IMR-90 (cell line): Measurements from ENCODE around the gene ZC2HC1B.

Source experiments
- CEBPB ChIP-seq: IDR thresholded peaks from 2 replicates; pipeline ENCODE4 v1.6.1; 2012; ENCODE audit warnings: low read depth, low read length, improper control_type of control experiment
- CHD1 ChIP-seq: IDR thresholded peaks from 2 replicates; pipeline ENCODE4 v1.6.1; 2012; ENCODE audit warnings: low read depth, low read length, improper control_type of control experiment
- FOS ChIP-seq: fragments of 150-350 bp; IDR thresholded peaks from 2 replicates; pipeline ENCODE4 v1.6.1; 2016; ENCODE audit warnings: low read depth, low read length
- MAFK ChIP-seq: IDR thresholded peaks from 2 replicates; pipeline ENCODE4 v1.6.1; 2012; ENCODE audit warnings: low read depth, low read length, improper control_type of control experiment
- MXI1 ChIP-seq: IDR thresholded peaks from 2 replicates; pipeline ENCODE4 v1.6.1; 2012; ENCODE audit warnings: low read depth, mild to moderate bottlenecking, low read length, moderate library complexity, borderline replicate concordance
- POLR2A ChIP-seq: IDR thresholded peaks from 2 replicates; pipeline ENCODE4 v1.6.1; 2012; ENCODE audit warnings: mild to moderate bottlenecking, low read depth, low read length
- RAD21 ChIP-seq: IDR thresholded peaks from 2 replicates; pipeline ENCODE4 v1.6.1; 2012; ENCODE audit warnings: low read length, improper control_type of control experiment
- RCOR1 ChIP-seq: IDR thresholded peaks from 2 replicates; pipeline ENCODE4 v1.6.1; 2012; ENCODE audit warnings: mild to moderate bottlenecking, low read length, improper control_type of control experiment; ENCODE audit not compliant: insufficient replicate concordance
- RFX5 ChIP-seq: IDR thresholded peaks from 2 replicates; pipeline ENCODE4 v1.8.0; 2012; ENCODE audit warnings: low read depth, mild to moderate bottlenecking, low read length, moderate library complexity
- SMC3 ChIP-seq: fragments of 150-350 bp; IDR thresholded peaks from 2 replicates; pipeline ENCODE4 v1.6.1; 2016; ENCODE audit warnings: low read depth, mild to moderate bottlenecking, antibody characterized with exemption, low read length, moderate library complexity
- TF ChIP-seq, protein P1 (sequence below): fragments of 150-350 bp; IDR thresholded peaks from 2 replicates; pipeline ENCODE4 v1.6.1; 2016; ENCODE audit warnings: low read depth, mild to moderate bottlenecking, low read length, moderate library complexity, borderline replicate concordance
- TF ChIP-seq, protein P2 (sequence below): fragments of 150-350 bp; IDR thresholded peaks from 2 replicates; pipeline ENCODE4 v1.6.1; 2017; ENCODE audit warnings: mild to moderate bottlenecking, antibody characterized with exemption, low read length, low read depth
- TF ChIP-seq, protein P3 (sequence below): conservative IDR thresholded peaks from 2 replicates; pipeline ENCODE4 v1.5.1; 2012; ENCODE audit warnings: mild to moderate bottlenecking, low read depth, low read length, improper control_type of control experiment

DNA sequence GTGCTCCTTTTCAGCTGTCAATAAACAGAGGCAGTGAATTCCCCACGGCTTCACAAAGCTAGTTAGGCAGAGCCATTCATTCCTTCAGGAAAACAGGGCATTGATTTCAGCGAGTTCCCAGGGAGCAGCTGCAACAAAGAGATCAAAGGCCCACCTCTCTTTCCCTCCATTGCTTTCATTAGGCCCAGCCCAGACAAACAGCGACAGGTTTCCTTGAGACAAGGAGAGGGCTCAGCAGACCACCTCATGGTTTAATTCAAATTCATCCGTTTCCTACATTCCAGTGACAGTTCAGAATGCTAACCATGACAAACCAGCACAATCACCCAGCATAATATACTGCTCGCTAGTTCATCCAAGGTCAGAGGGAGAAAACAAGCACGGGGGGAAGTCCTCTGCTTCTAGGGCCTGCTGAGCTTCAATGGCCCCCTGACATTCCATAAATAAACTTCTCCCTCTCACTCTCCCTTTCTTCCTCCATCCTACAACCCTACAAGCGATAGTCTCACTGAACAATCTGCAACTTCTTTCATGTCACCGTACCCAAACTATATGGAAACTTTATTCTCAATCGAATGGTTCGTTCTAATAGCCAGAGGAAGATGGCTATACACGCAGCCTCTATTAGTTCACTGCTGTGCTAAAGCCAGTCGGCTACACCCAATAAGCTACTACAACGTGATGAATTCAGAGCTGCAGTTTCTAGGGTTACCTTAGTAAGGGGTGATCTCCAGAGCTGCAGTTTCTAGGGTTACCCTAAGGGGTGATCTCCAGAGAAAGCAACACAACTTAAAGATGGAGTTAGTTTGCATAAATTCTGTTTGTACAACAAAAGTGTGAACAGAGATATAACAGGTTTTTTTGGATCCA lies 109.1 kb downstream of the ZC2HC1B start:
- TF ChIP-seq POLR2A (no peak), CHD1 (no peak), RFX5 (no peak), SMC3 (no peak), MXI1 (no peak), RAD21 (no peak), FOS (no peak), CEBPB (no peak), RCOR1 (no peak), MAFK (no peak)
- TF ChIP-seq, protein P1, sequence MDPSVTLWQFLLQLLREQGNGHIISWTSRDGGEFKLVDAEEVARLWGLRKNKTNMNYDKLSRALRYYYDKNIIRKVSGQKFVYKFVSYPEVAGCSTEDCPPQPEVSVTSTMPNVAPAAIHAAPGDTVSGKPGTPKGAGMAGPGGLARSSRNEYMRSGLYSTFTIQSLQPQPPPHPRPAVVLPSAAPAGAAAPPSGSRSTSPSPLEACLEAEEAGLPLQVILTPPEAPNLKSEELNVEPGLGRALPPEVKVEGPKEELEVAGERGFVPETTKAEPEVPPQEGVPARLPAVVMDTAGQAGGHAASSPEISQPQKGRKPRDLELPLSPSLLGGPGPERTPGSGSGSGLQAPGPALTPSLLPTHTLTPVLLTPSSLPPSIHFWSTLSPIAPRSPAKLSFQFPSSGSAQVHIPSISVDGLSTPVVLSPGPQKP: no peak
- TF ChIP-seq, protein P2, sequence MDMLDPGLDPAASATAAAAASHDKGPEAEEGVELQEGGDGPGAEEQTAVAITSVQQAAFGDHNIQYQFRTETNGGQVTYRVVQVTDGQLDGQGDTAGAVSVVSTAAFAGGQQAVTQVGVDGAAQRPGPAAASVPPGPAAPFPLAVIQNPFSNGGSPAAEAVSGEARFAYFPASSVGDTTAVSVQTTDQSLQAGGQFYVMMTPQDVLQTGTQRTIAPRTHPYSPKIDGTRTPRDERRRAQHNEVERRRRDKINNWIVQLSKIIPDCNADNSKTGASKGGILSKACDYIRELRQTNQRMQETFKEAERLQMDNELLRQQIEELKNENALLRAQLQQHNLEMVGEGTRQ: no peak
- TF ChIP-seq, protein P3, sequence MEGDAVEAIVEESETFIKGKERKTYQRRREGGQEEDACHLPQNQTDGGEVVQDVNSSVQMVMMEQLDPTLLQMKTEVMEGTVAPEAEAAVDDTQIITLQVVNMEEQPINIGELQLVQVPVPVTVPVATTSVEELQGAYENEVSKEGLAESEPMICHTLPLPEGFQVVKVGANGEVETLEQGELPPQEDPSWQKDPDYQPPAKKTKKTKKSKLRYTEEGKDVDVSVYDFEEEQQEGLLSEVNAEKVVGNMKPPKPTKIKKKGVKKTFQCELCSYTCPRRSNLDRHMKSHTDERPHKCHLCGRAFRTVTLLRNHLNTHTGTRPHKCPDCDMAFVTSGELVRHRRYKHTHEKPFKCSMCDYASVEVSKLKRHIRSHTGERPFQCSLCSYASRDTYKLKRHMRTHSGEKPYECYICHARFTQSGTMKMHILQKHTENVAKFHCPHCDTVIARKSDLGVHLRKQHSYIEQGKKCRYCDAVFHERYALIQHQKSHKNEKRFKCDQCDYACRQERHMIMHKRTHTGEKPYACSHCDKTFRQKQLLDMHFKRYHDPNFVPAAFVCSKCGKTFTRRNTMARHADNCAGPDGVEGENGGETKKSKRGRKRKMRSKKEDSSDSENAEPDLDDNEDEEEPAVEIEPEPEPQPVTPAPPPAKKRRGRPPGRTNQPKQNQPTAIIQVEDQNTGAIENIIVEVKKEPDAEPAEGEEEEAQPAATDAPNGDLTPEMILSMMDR: no peak
